AG09319 (cell line): Measurements from ENCODE around the gene PPRC1.

Experiments
- DNase-seq: peaks from one replicate; pipeline ENCODE4 v3.0.0-alpha.2; 2010; ENCODE audit warnings: low read depth; ENCODE audit errors: extremely low read depth
- CTCF ChIP-seq: IDR thresholded peaks from 2 replicates; pipeline ENCODE4 v1.5.1; 2011; ENCODE audit warnings: low read depth, mild to moderate bottlenecking, inconsistent platforms, low read length, moderate library complexity

The PPRC1 gene

GRCh38 chr10:102102421-102102820 is 30.4 kb upstream of the PPRC1 start:
- TF ChIP-seq CTCF, result no peak
- no peak for DNase-seq

- no peak for DNase-seq
- TF ChIP-seq CTCF, result no peak
Measured at GRCh38 chr10:102106998-102107397, 25.8 kb upstream of the PPRC1 start.

- TF ChIP-seq CTCF, result no peak
- no peak for DNase-seq
Measured at GRCh38 chr10:102109166-102110116, 23.4 kb upstream of the PPRC1 start.

GRCh38 chr10:102111276-102111675 is 21.6 kb upstream of the PPRC1 start:
- no peak for TF ChIP-seq CTCF
- DNase-seq, result no peak

GRCh38 chr10:102112210-102112817 is 20.5 kb upstream of the PPRC1 start:
- no peak for DNase-seq
- TF ChIP-seq CTCF, result peak; percentile 10

GRCh38 chr10:102113261-102113955 is 19.4 kb upstream of the PPRC1 start:
- no peak for DNase-seq
- no peak for TF ChIP-seq CTCF
